ENCODE measurements around the gene ERP27.

DNA sequence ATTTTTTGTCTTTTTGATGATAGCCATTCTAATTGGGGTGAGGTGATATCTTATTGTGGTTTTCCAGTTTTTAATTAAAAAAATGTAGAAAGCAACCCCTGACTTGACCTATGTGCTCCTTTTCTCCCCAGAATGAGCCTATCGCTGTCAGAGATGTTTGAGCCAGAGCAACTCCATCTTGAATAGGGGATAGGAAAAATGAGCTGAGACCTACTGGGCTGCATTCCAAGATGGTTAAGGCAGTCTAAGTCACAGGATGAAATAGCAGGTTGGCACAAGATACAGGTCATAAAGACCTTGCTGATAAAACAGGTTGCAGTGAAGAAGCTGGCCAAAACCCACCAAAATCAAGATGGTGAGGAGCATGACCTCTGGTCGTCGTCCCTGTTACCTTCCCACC is 13.8 kb downstream of the ERP27 start:
- no peak for TF ChIP-seq POLR2A (IDR thresholded peaks at IDR 0.05; ENCODE audit: low read depth, low read length)
- TF ChIP-seq TAF1 (IDR thresholded peaks at IDR 0.05; ENCODE audit: borderline replicate concordance, low read depth, low read length): no peak
- no peak for TF ChIP-seq POLR2AphosphoS5 (IDR thresholded peaks at IDR 0.05; ENCODE audit: low read depth, low read length)
